ENCODE data around the gene DOCK8.

DNA sequence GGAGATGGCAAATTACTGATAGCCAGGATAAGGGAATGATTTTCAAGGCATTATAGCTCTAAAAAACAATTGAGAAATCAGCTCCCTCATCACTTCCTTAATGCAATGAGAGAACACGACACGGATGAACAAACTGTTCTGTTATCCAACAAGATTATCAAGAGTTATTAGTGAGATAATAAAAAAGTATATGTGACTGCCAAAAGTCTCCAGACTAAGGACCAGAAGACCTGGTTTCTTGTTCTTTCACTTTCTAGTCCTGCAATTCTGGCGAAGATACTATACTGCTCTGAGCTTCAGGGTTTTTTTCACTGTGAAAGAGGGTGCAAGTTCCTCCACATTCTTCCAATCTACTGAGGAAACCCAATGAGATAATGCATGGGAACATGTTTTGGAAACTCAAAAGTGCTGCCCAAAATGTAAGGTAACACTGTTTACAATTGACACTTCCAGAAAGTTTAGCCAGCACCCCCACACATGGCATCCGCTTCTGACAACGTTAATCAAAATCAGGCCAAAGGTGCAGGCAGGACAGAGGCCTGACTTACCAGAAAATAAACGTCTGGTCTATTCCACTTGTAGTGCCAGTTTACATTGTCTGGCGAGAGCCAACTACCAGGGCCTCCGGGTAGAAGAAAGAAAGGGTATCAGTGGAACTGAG is 254.2 kb downstream of the DOCK8 start:
- TF ChIP-seq POLR2AphosphoS5 (IDR thresholded peaks at IDR 0.05) (no peak), POLR2A (IDR thresholded peaks at IDR 0.05) (no peak)
- TF ChIP-seq, protein P1, sequence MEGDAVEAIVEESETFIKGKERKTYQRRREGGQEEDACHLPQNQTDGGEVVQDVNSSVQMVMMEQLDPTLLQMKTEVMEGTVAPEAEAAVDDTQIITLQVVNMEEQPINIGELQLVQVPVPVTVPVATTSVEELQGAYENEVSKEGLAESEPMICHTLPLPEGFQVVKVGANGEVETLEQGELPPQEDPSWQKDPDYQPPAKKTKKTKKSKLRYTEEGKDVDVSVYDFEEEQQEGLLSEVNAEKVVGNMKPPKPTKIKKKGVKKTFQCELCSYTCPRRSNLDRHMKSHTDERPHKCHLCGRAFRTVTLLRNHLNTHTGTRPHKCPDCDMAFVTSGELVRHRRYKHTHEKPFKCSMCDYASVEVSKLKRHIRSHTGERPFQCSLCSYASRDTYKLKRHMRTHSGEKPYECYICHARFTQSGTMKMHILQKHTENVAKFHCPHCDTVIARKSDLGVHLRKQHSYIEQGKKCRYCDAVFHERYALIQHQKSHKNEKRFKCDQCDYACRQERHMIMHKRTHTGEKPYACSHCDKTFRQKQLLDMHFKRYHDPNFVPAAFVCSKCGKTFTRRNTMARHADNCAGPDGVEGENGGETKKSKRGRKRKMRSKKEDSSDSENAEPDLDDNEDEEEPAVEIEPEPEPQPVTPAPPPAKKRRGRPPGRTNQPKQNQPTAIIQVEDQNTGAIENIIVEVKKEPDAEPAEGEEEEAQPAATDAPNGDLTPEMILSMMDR (IDR thresholded peaks at IDR 0.05 in 8 of 11, conservative IDR thresholded peaks at IDR 0.05 in 3 of 11): no peak
